Right lobe of liver (tissue), 4 donors: ENCODE results near the gene ZDHHC1.

ENCODE experiments used
- POLR2A ChIP-seq: fragments of 450-650 bp; IDR thresholded peaks from one replicate; pipeline ENCODE4 v1.6.1; 2017; ENCODE audit warnings: antibody characterized with exemption, mild to moderate bottlenecking
- TF ChIP-seq, protein P1 (sequence below), 4 donors: fragments of 200-600 bp in 3 of 4; fragments of 450-650 bp in 1 of 4; IDR thresholded peaks; one replicate each; pipeline versions ENCODE4 v1.5.1 to v1.8.0; 2016 to 2022; ENCODE audit warnings: antibody characterized with exemption in 4 of 4, mild to moderate bottlenecking in 2 of 4
- donor health status: DM: no; HTN: no; CAD: no.
- donor health status: DM: no; HTN: no; CAD: no.
- donor health status: DM: no; HTN: yes; CAD: no.

GRCh38 chr16:67370661-67371060, 45.6 kb downstream of the ZDHHC1 start:
- TF ChIP-seq, protein P1, sequence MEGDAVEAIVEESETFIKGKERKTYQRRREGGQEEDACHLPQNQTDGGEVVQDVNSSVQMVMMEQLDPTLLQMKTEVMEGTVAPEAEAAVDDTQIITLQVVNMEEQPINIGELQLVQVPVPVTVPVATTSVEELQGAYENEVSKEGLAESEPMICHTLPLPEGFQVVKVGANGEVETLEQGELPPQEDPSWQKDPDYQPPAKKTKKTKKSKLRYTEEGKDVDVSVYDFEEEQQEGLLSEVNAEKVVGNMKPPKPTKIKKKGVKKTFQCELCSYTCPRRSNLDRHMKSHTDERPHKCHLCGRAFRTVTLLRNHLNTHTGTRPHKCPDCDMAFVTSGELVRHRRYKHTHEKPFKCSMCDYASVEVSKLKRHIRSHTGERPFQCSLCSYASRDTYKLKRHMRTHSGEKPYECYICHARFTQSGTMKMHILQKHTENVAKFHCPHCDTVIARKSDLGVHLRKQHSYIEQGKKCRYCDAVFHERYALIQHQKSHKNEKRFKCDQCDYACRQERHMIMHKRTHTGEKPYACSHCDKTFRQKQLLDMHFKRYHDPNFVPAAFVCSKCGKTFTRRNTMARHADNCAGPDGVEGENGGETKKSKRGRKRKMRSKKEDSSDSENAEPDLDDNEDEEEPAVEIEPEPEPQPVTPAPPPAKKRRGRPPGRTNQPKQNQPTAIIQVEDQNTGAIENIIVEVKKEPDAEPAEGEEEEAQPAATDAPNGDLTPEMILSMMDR (IDR thresholded peaks at IDR 0.05), result no peak
- TF ChIP-seq POLR2A, result no peak
